GM12872 (cell line): Measurements from ENCODE around the gene TTC22.

Source experiments
- CTCF ChIP-seq: IDR thresholded peaks from 3 replicates; pipeline ENCODE4 v1.5.1; 2011; ENCODE audit warnings: low read depth, mild to moderate bottlenecking, low read length, moderate library complexity; ENCODE audit not compliant: insufficient read depth

Gene TTC22

GRCh38 chr1:54805466-54805865, 4.3 kb upstream of the TTC22 start:
- TF ChIP-seq CTCF: no peak

GRCh38 chr1:54804471-54805132, 3.5 kb upstream of the TTC22 start:
- TF ChIP-seq CTCF: no peak

- TF ChIP-seq CTCF: no peak
Measured at GRCh38 chr1:54803761-54804470, 2.8 kb upstream of the TTC22 start.

DNA sequence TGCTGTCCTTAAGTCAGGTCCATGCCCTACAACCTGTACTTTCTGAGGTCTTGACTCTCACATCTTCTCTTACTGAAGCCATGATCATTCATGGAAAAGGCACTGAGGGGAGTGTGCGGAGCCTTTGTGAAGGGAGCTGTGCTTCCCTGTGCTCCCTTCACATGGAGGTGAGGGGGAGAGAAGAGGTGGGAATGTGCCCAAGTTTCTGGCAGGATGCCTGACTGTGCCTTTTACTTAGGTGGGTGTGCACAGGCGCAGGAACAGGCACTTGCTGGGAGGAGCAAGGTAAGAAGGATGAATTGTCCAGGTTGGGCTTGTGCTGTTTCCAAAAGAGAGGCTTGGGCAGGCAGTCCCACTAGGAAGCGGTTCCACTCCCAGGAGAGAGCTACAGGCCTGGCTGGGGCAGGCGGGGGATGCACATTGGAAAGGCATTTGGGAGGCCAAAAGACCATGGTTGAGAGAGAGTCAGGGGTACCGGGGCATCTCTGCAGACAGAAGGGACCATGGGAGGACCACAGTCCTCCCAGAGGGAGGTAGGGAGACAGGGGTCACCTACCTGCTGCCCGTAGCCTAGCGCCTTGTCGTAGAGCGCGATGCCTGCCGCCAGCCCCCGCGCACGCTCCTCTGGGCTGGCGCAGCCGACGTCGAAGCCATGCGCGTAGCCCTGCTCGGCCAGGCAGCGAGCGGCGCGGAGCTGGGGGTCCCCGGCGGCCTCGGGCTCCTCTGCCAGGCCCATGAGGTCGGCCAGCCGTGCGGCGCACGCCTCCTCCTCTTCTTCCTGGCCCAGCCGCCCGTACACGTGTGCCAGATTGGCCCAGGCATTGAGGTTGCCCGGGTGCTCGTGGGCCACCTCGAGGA, 853 bp downstream of the TTC22 start:
- no peak for TF ChIP-seq CTCF

GRCh38 chr1:54798769-54799641, 2.1 kb downstream of the TTC22 start:
- no peak for TF ChIP-seq CTCF

DNA sequence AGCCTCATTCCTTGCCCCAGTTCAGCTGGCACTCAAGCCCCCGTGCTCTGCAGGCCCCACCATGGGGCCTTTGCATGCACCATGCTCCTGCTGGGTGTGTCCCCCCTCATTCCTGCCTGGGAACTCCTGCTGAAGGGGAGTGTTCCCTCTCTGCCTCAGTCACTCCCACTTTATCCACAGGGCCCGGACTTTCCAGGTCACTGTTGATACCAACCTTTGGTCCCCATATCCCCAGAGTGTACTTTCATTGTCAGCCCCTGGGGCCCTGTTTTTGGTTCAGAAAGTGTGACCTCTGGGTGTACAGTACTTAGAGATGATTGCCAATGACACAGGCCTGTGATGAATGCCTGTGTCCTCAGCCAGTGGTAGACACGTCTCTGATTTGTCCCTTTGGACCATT, 2.9 kb downstream of the TTC22 start:
- TF ChIP-seq CTCF: no peak
